Mesenchymal stem cell (in vitro differentiated cells and primary cell): ENCODE data around the gene LOXL3.
A peak's percentile ranks its signal among the peaks of the same experiment; 100 is the strongest.

Source experiments
- DNase-seq: peaks from one replicate; pipeline ENCODE4 v3.0.0-alpha.2; 2013
- H2AFZ ChIP-seq: one replicate; pipeline ENCODE4 v1.6.1; 2013; ENCODE audit warnings: low read depth, mild to moderate bottlenecking, control low read depth, inconsistent platforms, low read length, moderate library complexity
- H2AK5ac ChIP-seq: 2 replicates; pipeline ENCODE4 v1.6.1; 2013; ENCODE audit warnings: low read length, moderate library complexity, mild to moderate bottlenecking, inconsistent platforms; ENCODE audit not compliant: severe bottlenecking
- H2BK120ac ChIP-seq: one replicate; pipeline ENCODE4 v1.6.1; 2013; ENCODE audit warnings: low read depth, mild to moderate bottlenecking, inconsistent platforms, low read length, moderate library complexity
- H2BK12ac ChIP-seq, 2 experiments: one replicate each; pipeline ENCODE4 v1.6.1; 2013; ENCODE audit warnings: inconsistent platforms in 2 of 2, low read length in 2 of 2, mild to moderate bottlenecking in 2 of 2, moderate library complexity in 2 of 2, control low read depth in 1 of 2
- H2BK15ac ChIP-seq: one replicate; pipeline ENCODE4 v1.6.1; 2013; ENCODE audit warnings: mild to moderate bottlenecking, low read depth, inconsistent platforms; ENCODE audit not compliant: poor library complexity, severe bottlenecking
- H2BK5ac ChIP-seq: 2 replicates; pipeline ENCODE4 v1.6.1; 2013; ENCODE audit warnings: low read depth, mild to moderate bottlenecking, low read length, control low read depth, inconsistent platforms; ENCODE audit not compliant: poor library complexity, severe bottlenecking
- H3K14ac ChIP-seq, 2 experiments: one replicate each; pipeline ENCODE4 v1.6.1; 2013; ENCODE audit warnings: inconsistent platforms in 2 of 2, low read length in 2 of 2, control low read depth in 1 of 2, mild to moderate bottlenecking in 1 of 2, moderate library complexity in 1 of 2
- H3K18ac ChIP-seq, 2 experiments: one replicate each; pipeline ENCODE4 v1.6.1; 2013; ENCODE audit warnings: inconsistent platforms in 2 of 2, low read length in 2 of 2, control low read depth in 1 of 2, low read depth in 1 of 2, mild to moderate bottlenecking in 1 of 2
- H3K23ac ChIP-seq, 2 experiments: one replicate each; pipeline ENCODE4 v1.6.1; 2013; ENCODE audit warnings: inconsistent platforms in 2 of 2, low read length in 2 of 2, mild to moderate bottlenecking in 2 of 2, moderate library complexity in 2 of 2, control low read depth in 1 of 2
- H3K27ac ChIP-seq: 2 replicates; pipeline ENCODE4 v1.5.1; 2013; ENCODE audit warnings: mild to moderate bottlenecking, moderate library complexity, low read length, control low read depth, inconsistent platforms; ENCODE audit not compliant: poor library complexity, severe bottlenecking
- H3K27me3 ChIP-seq, 2 experiments: 2 replicates each; pipeline versions ENCODE4 v1.6.1 to v1.7.0; 2013; ENCODE audit warnings: low read length in 2 of 2, mild to moderate bottlenecking in 2 of 2, moderate library complexity in 2 of 2, control low read depth in 1 of 2, inconsistent platforms in 1 of 2; ENCODE audit not compliant: control insufficient read depth in 1 of 2, insufficient read depth in 1 of 2
- H3K36me3 ChIP-seq, 2 experiments: 2 replicates each; pipeline versions ENCODE4 v1.6.1 to v1.7.0; 2013; ENCODE audit warnings: low read length in 2 of 2, control low read depth in 1 of 2, inconsistent platforms in 1 of 2, low read depth in 1 of 2, mild to moderate bottlenecking in 1 of 2; ENCODE audit not compliant: insufficient read depth in 2 of 2, control insufficient read depth in 1 of 2
- H3K4ac ChIP-seq, 2 experiments: one replicate each; pipeline ENCODE4 v1.6.1; 2013; ENCODE audit warnings: inconsistent platforms in 2 of 2, low read length in 2 of 2, mild to moderate bottlenecking in 2 of 2, moderate library complexity in 2 of 2, control low read depth in 1 of 2, low read depth in 1 of 2
- H3K4me1 ChIP-seq: 2 replicates; pipeline ENCODE4 v1.6.1; 2013; ENCODE audit warnings: low read depth, low read length, control low read depth; ENCODE audit not compliant: control insufficient read depth, insufficient read depth
- H3K4me2 ChIP-seq: 2 replicates; pipeline ENCODE4 v1.6.1; 2013; ENCODE audit warnings: low read length, mild to moderate bottlenecking, inconsistent platforms; ENCODE audit not compliant: poor library complexity, severe bottlenecking
- H3K4me3 ChIP-seq, 2 experiments: 2 replicates each; pipeline versions ENCODE4 v1.5.1 to v1.7.0; 2013; ENCODE audit warnings: low read length in 2 of 2, mild to moderate bottlenecking in 2 of 2, control low read depth in 1 of 2, low read depth in 1 of 2; ENCODE audit not compliant: insufficient read depth in 1 of 2
- H3K79me1 ChIP-seq: replicated peaks from 2 replicates; pipeline ENCODE4 v1.6.1; 2013; ENCODE audit warnings: mild to moderate bottlenecking, control low read depth, low read length, inconsistent platforms; ENCODE audit not compliant: poor library complexity, severe bottlenecking
- H3K9ac ChIP-seq: 2 replicates; pipeline ENCODE4 v1.7.0; 2013; ENCODE audit warnings: mild to moderate bottlenecking, low read length, moderate library complexity
- H3K9me3 ChIP-seq: 2 replicates; pipeline ENCODE4 v1.7.0; 2013; ENCODE audit warnings: mild to moderate bottlenecking, low read length; ENCODE audit not compliant: control insufficient read depth
- H4K8ac ChIP-seq: one replicate; pipeline ENCODE4 v1.6.1; 2013; ENCODE audit warnings: inconsistent platforms, mild to moderate bottlenecking, low read length, moderate library complexity
- H4K91ac ChIP-seq: one replicate; pipeline ENCODE4 v1.6.1; 2013; ENCODE audit warnings: mild to moderate bottlenecking, low read length, inconsistent platforms
- WGBS: methylation state at CpG from one replicate; pipeline ENCODE4 v1.1.7; 2013; ENCODE audit warnings: mixed read lengths; 5-methylcytosine and 5-hydroxymethylcytosine counted together

The LOXL3 gene

GRCh38 chr2:74560591-74560990 lies 6.8 kb upstream of the LOXL3 start:
- H2AK5ac ChIP-seq = no peak overlapping the region

GRCh38 chr2:74559912-74560311 lies 6.2 kb upstream of the LOXL3 start:
- Histone ChIP-seq H2AFZ (no peak overlapping the region), H3K27me3 (no peaks in the 10 kb centered on the region), H3K9ac (no peak overlapping the region), H3K4me3 (no peak overlapping the region), H3K4me1 (peaks cover 16% of the 10 kb centered on the region), H3K4ac (no peak overlapping the region), H3K14ac (no peak overlapping the region), H3K79me1 (peaks cover 19% of the 10 kb centered on the region), H4K91ac (no peak overlapping the region), H3K23ac (no peak overlapping the region), H2BK5ac (no peak overlapping the region), H2BK12ac (no peak overlapping the region), H2BK15ac (no peak overlapping the region), H3K27ac (no peak overlapping the region), H3K36me3 (peaks cover 13 to 22% of the 10 kb centered on the region in 2 experiments), H2AK5ac (no peak overlapping the region), H3K9me3 (no peaks in the 10 kb centered on the region), H4K8ac (no peak overlapping the region), H3K18ac (no peak overlapping the region), H3K4me2 (no peak overlapping the region), H2BK120ac (no peak overlapping the region)
- WGBS = 50% methylated on average over 5 of the region's 5 CpGs
- no peak for DNase-seq

More at GRCh38 chr2:74560591-74560990, 6.8 kb upstream of the LOXL3 start:
- peaks cover 13 to 22% of the 10 kb centered on the region in 2 experiments for H3K36me3 ChIP-seq
- H2BK15ac ChIP-seq = no peak overlapping the region
- no peak overlapping the region for H2BK120ac ChIP-seq
- no peak overlapping the region for H3K27ac ChIP-seq
- H3K9me3 ChIP-seq = no peaks in the 10 kb centered on the region
- H3K23ac ChIP-seq = no peak overlapping the region
- peak overlapping the region in 1 of 2 experiments; percentile 32 for H2BK12ac ChIP-seq
- H4K91ac ChIP-seq = peak overlapping the region; percentile 25
- no peak overlapping the region for H3K4me3 ChIP-seq
- no peak for DNase-seq
- 72% methylated on average over 3 of the region's 6 CpGs for WGBS
- no peak overlapping the region for H3K9ac ChIP-seq
- H3K14ac ChIP-seq = peak overlapping the region in 1 of 2 experiments; percentile 68
- no peak overlapping the region for H2AFZ ChIP-seq
- no peaks in the 10 kb centered on the region for H3K27me3 ChIP-seq
- peak overlapping the region in 1 of 2 experiments; percentile 42 for H3K18ac ChIP-seq
- H3K4ac ChIP-seq = no peak overlapping the region
- no peak overlapping the region for H4K8ac ChIP-seq
- no peak overlapping the region for H3K4me2 ChIP-seq
- no peak overlapping the region for H2BK5ac ChIP-seq
- H3K79me1 ChIP-seq = peaks cover 19% of the 10 kb centered on the region
- H3K4me1 ChIP-seq = peaks cover 12% of the 10 kb centered on the region

DNA sequence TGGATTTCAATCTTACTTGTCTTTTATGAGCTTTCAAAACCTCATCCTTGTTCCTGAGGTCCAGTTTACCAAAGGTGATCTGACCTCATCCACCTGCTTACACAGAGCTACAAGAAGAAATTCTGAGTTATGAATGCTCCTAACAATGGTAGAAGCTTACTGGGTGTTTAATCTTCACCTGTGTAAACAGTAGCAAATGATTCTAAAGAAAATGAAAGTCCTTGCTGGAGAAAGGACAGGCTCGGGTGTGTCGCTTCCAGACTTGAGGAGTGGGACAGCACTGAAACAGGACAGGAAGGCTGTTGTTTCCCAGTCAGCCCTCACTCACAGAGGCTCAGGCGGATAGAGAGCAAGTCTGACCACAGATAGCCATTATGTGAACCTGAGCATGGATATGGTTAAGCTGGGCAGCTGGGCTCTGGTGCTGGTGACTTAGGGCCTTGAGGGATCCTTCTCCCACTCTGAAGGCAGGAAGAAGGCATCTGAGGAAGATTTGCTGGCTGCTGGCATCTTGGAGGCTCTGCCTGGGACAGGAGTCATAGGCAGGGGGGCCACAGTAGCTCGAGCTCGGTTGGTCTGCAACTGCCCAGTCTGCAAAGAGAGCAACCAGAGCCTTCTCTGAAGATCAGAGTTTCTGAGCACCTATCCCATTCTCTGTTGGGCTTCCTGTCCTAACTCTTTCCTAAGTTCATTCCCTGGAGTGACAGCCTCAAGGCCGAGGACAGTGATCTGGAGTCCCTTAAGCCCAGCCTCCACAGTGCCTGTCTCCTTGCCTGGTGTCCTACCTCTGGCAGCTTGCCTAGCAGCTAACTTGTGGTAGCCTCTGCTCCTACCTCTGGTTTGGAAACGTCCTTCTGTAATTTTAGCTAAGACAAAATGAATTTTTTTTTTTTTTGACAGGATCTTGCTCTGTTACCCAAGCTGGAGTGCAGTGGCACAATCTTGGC lies 4.8 kb upstream of the LOXL3 start:
- peaks cover 13 to 22% of the 10 kb centered on the region in 2 experiments for H3K36me3 ChIP-seq
- H2AK5ac ChIP-seq = no peak overlapping the region
- no peak overlapping the region for H2BK15ac ChIP-seq
- H3K14ac ChIP-seq = no peak overlapping the region
- peaks cover 17% of the 10 kb centered on the region for H3K4me1 ChIP-seq
- H4K91ac ChIP-seq = no peak overlapping the region
- H3K4me2 ChIP-seq = no peak overlapping the region
- H2BK120ac ChIP-seq = no peak overlapping the region
- no peak overlapping the region for H3K27ac ChIP-seq
- no peak overlapping the region for H3K9ac ChIP-seq
- peaks cover 19% of the 10 kb centered on the region for H3K79me1 ChIP-seq
- H3K18ac ChIP-seq = no peak overlapping the region
- no peak overlapping the region for H2BK5ac ChIP-seq
- H3K4me3 ChIP-seq = no peak overlapping the region
- H2BK12ac ChIP-seq = no peak overlapping the region
- H4K8ac ChIP-seq = no peak overlapping the region
- DNase-seq = no peak
- no peaks in the 10 kb centered on the region for H3K27me3 ChIP-seq
- H3K4ac ChIP-seq = no peak overlapping the region
- H3K23ac ChIP-seq = no peak overlapping the region
- H3K9me3 ChIP-seq = no peaks in the 10 kb centered on the region
- WGBS = 92% methylated on average over 7 of the region's 7 CpGs
- no peak overlapping the region for H2AFZ ChIP-seq

DNA sequence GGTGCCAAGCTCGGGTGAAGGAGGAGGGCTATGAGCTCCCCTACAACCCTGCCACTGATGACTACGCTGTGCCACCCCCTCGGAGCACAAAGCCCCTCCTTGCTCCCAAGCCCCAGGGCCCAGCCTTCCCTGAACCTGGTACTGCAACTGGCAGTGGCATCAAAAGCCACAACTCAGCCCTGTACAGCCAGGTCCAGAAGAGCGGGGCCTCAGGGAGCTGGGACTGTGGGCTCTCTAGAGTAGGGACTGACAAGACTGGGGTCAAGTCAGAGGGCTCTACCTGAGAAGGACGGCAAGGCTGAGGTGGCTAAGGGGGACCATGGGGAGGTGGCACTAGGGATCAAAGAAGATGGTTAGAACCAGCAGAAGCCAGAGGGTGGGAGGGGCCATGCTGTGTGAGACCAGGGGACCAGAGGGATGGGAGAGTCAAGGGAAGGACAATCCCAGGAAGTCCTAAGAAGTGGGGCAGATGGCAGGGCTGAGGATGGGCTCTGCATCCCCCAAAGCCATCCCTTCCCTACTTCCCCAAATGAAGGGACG lies 3.2 kb upstream of the LOXL3 start:
- Histone ChIP-seq H3K4ac (no peak overlapping the region), H3K9me3 (no peaks in the 10 kb centered on the region), H4K91ac (no peak overlapping the region), H3K9ac (no peak overlapping the region), H3K23ac (no peak overlapping the region), H2BK5ac (no peak overlapping the region), H2BK12ac (no peak overlapping the region), H3K4me1 (peaks cover 25% of the 10 kb centered on the region), H4K8ac (no peak overlapping the region), H3K14ac (no peak overlapping the region), H3K27me3 (no peaks in the 10 kb centered on the region), H3K36me3 (peaks cover 13 to 22% of the 10 kb centered on the region in 2 experiments), H2AFZ (no peak overlapping the region), H3K79me1 (peaks cover 22% of the 10 kb centered on the region), H3K4me2 (no peak overlapping the region), H3K18ac (no peak overlapping the region), H2AK5ac (no peak overlapping the region), H3K4me3 (no peak overlapping the region), H2BK15ac (no peak overlapping the region), H2BK120ac (no peak overlapping the region), H3K27ac (no peak overlapping the region)
- WGBS = 95% methylated on average over 3 of the region's 6 CpGs
- no peak for DNase-seq
